Measurements from ENCODE around the gene ITGA8.

The ITGA8 gene

DNA sequence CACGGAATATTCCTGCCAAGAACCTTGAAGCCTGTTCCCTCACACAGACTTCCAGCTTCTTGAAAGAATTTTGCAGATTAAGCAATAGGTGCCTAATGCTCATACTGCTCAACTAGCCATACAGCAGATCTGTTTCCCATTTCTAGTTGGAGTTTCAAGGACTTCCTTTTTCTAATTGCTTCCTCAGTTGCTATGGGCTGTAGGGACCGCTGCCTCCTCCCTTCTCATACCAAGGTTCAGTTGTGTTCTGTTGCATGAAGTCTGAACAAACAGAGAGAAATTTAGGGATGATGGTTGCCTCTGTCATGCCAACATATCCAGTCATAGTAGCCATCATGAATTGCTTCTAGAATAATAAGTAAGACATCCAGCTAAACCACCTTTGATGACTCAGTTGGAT is 6.8 kb downstream of the ITGA8 start:
- CTCF ChIA-PET = no interaction called here

DNA sequence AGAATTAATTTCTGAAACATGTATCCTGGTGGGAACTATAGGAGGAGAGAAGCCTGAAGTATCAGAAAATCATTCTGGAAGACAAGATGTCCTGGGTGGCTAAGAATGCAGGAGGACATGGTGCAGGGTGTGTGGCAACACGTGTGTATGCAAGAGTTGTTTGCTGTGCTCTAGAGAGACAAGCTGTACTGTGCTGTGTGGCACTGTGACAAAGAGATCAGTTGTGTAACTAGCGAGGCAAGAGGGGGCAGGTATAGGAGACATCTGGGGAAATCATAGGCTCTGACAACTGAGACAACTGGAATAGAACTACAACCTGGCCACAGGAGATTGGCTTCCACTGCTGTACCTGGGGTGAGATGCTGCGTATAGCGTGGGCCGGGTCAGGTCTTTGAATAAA is 9.3 kb downstream of the ITGA8 start:
- Histone ChIP-seq H3K36me3 (ENCODE audit: control insufficient read depth in 4 of 4, insufficient read depth in 4 of 4, low read length in 3 of 4) (no peaks in the 10 kb centered on the region), H3K4me3 (ENCODE audit: control insufficient read depth in 1 of 7, extremely low read depth in 1 of 7, insufficient read depth in 4 of 7, low read depth in 2 of 7, low read length in 6 of 7) (no peak overlapping the region), H3K4me1 (ENCODE audit: control extremely low read depth in 1 of 4, control insufficient read depth in 4 of 4, insufficient read depth in 4 of 4, low read length in 3 of 4) (no peaks in the 10 kb centered on the region), H3K27me3 (replicated peaks in 2 of 5; ENCODE audit: control insufficient read depth in 4 of 5, insufficient read depth in 5 of 5, low read length in 4 of 5) (peaks cover 0 to 22% (median 8%) of the 10 kb centered on the region in 5 experiments), H3K9me3 (ENCODE audit: control extremely low read depth in 1 of 5, control insufficient read depth in 4 of 5, insufficient read depth in 2 of 5, low read depth in 1 of 5, low read length in 4 of 5) (no peaks in the 10 kb centered on the region), H3K27ac (ENCODE audit: insufficient read depth in 1 of 2, low read depth in 1 of 2, low read length in 2 of 2, poor library complexity in 1 of 2, severe bottlenecking in 2 of 2) (no peak overlapping the region)
- ChIA-PET CTCF (no interaction called here), POLR2A (no interaction called here)
- 90% methylated on average over 4 of the region's 5 CpGs for WGBS (ENCODE audit: insufficient coverage)
- DNase-seq = no peak

More for the DNA sequence above, 6.8 kb downstream of the ITGA8 start:
- H3K4me3 ChIP-seq (ENCODE audit: control insufficient read depth in 1 of 7, extremely low read depth in 1 of 7, insufficient read depth in 4 of 7, low read depth in 2 of 7, low read length in 6 of 7) = no peak overlapping the region
- WGBS (ENCODE audit: insufficient coverage) = 0% methylated on average over 1 of the region's 2 CpGs
- no peak overlapping the region for H3K27ac ChIP-seq (ENCODE audit: insufficient read depth in 1 of 2, low read depth in 1 of 2, low read length in 2 of 2, poor library complexity in 1 of 2, severe bottlenecking in 2 of 2)
- no peak for DNase-seq
- H3K36me3 ChIP-seq (ENCODE audit: control insufficient read depth in 4 of 4, insufficient read depth in 4 of 4, low read length in 3 of 4) = no peaks in the 10 kb centered on the region
- H3K4me1 ChIP-seq (ENCODE audit: control extremely low read depth in 1 of 4, control insufficient read depth in 4 of 4, insufficient read depth in 4 of 4, low read length in 3 of 4) = no peaks in the 10 kb centered on the region
- H3K27me3 ChIP-seq (replicated peaks in 2 of 5; ENCODE audit: control insufficient read depth in 4 of 5, insufficient read depth in 5 of 5, low read length in 4 of 5) = peaks cover 0 to 33% (median 12%) of the 10 kb centered on the region in 5 experiments
- POLR2A ChIA-PET = no interaction called here
- H3K9me3 ChIP-seq (ENCODE audit: control extremely low read depth in 1 of 5, control insufficient read depth in 4 of 5, insufficient read depth in 2 of 5, low read depth in 1 of 5, low read length in 4 of 5) = no peaks in the 10 kb centered on the region

DNA sequence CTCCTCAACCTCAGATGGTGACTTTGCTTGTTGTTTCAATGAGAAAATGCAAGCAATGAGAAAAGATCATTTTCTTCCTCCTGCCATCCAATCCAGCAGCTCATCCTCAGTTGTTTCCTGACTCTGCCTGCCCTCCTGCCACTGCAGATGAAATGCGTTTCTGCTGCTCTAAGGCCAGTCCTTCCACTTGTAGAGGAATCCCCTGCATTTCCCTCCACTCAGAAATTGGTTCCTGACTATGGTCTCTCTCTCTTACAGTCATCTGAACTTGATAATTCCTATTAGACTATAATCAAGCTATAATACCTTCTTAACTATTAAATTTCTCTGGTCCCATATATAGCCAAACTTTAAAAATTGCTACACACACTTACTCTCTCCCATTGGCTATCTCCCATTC is 14.4 kb downstream of the ITGA8 start:
- H3K4me1 ChIP-seq (ENCODE audit: control extremely low read depth in 1 of 4, control insufficient read depth in 4 of 4, insufficient read depth in 4 of 4, low read length in 3 of 4) = no peaks in the 10 kb centered on the region
- POLR2A ChIA-PET = no interaction called here
- no peak overlapping the region for H3K4me3 ChIP-seq (ENCODE audit: control insufficient read depth in 1 of 7, extremely low read depth in 1 of 7, insufficient read depth in 4 of 7, low read depth in 2 of 7, low read length in 6 of 7)
- no peaks in the 10 kb centered on the region for H3K36me3 ChIP-seq (ENCODE audit: control insufficient read depth in 4 of 4, insufficient read depth in 4 of 4, low read length in 3 of 4)
- peaks cover 0 to 2% (median 0%) of the 10 kb centered on the region in 5 experiments for H3K9me3 ChIP-seq (ENCODE audit: control extremely low read depth in 1 of 5, control insufficient read depth in 4 of 5, insufficient read depth in 2 of 5, low read depth in 1 of 5, low read length in 4 of 5)
- 89% methylated on average over 1 of the region's 1 CpG for WGBS (ENCODE audit: insufficient coverage)
- DNase-seq = no peak
- H3K27ac ChIP-seq (ENCODE audit: insufficient read depth in 1 of 2, low read depth in 1 of 2, low read length in 2 of 2, poor library complexity in 1 of 2, severe bottlenecking in 2 of 2) = no peak overlapping the region
- CTCF ChIA-PET = no interaction called here
- H3K27me3 ChIP-seq (replicated peaks in 2 of 5; ENCODE audit: control insufficient read depth in 4 of 5, insufficient read depth in 5 of 5, low read length in 4 of 5) = peaks cover 0 to 5% (median 2%) of the 10 kb centered on the region in 5 experiments

DNA sequence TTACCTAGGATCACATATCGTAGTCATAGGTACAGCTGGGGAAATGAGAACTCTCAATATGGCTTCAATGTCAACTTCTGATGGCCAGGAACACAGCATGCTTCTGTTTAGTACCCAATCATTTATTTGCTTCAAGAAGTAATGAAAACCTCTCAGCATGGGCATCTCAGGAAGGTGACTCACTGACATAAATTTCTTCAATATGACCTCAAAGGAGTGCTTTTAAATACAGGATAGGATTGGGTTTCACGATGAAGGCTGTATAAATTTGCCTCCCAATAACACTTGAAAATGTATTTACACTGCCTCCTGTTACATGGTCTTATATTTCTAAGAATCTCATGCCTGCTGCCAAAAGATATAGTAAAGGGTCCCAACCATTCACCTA is 15.1 kb downstream of the ITGA8 start:
- Histone ChIP-seq H3K27ac (ENCODE audit: insufficient read depth in 1 of 2, low read depth in 1 of 2, low read length in 2 of 2, poor library complexity in 1 of 2, severe bottlenecking in 2 of 2) (no peak overlapping the region), H3K9me3 (ENCODE audit: control extremely low read depth in 1 of 5, control insufficient read depth in 4 of 5, insufficient read depth in 2 of 5, low read depth in 1 of 5, low read length in 4 of 5) (peaks cover 0 to 2% (median 0%) of the 10 kb centered on the region in 5 experiments), H3K4me1 (ENCODE audit: control extremely low read depth in 1 of 4, control insufficient read depth in 4 of 4, insufficient read depth in 4 of 4, low read length in 3 of 4) (no peaks in the 10 kb centered on the region), H3K36me3 (ENCODE audit: control insufficient read depth in 4 of 4, insufficient read depth in 4 of 4, low read length in 3 of 4) (no peaks in the 10 kb centered on the region), H3K4me3 (ENCODE audit: control insufficient read depth in 1 of 7, extremely low read depth in 1 of 7, insufficient read depth in 4 of 7, low read depth in 2 of 7, low read length in 6 of 7) (no peak overlapping the region), H3K27me3 (replicated peaks in 2 of 5; ENCODE audit: control insufficient read depth in 4 of 5, insufficient read depth in 5 of 5, low read length in 4 of 5) (peaks cover 0 to 5% (median under 1%) of the 10 kb centered on the region in 5 experiments)
- no peak for DNase-seq
- ChIA-PET CTCF (no interaction called here), POLR2A (no interaction called here)
- WGBS (ENCODE audit: insufficient coverage) = 100% methylated on average over 1 of the region's 2 CpGs

DNA sequence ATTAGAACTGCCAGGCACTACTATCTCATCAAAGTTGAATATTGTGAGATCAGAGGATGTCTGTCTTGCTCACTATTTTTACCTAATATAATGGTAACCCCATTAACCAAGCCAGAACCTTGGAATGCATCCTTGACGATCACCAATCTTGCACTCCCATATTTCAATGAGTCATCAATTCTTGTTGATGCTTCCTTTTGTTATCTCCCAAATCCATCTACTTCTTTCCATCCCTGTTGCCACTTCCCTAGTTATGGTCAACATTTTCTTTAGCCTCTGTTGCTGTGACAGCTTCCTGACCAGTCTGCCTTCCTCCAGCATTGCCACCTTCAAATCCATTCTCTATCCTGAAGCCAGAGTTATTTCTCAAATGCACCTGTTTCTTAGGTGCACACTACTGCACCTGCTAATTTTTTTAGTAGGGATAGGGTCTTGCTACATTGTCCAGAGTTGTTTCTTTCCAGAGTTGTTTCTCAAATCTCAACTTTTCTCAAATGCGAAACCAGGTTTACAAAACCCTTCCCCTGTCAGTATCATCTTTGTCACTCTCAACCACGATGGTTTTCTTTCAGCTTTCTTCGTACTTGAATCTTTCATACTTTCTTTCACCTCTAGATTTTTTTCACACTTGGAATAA is 15.7 kb downstream of the ITGA8 start:
- CTCF ChIA-PET = no interaction called here
- Histone ChIP-seq H3K4me1 (ENCODE audit: control extremely low read depth in 1 of 4, control insufficient read depth in 4 of 4, insufficient read depth in 4 of 4, low read length in 3 of 4) (no peaks in the 10 kb centered on the region), H3K36me3 (ENCODE audit: control insufficient read depth in 4 of 4, insufficient read depth in 4 of 4, low read length in 3 of 4) (no peaks in the 10 kb centered on the region), H3K27ac (ENCODE audit: insufficient read depth in 1 of 2, low read depth in 1 of 2, low read length in 2 of 2, poor library complexity in 1 of 2, severe bottlenecking in 2 of 2) (no peak overlapping the region), H3K9me3 (ENCODE audit: control extremely low read depth in 1 of 5, control insufficient read depth in 4 of 5, insufficient read depth in 2 of 5, low read depth in 1 of 5, low read length in 4 of 5) (peaks cover 0 to 2% (median 0%) of the 10 kb centered on the region in 5 experiments), H3K4me3 (ENCODE audit: control insufficient read depth in 1 of 7, extremely low read depth in 1 of 7, insufficient read depth in 4 of 7, low read depth in 2 of 7, low read length in 6 of 7) (no peak overlapping the region), H3K27me3 (replicated peaks in 2 of 5; ENCODE audit: control insufficient read depth in 4 of 5, insufficient read depth in 5 of 5, low read length in 4 of 5) (peaks cover 0 to 5% (median 0%) of the 10 kb centered on the region in 5 experiments)
- no peak for DNase-seq
- POLR2A ChIA-PET = no interaction called here
- 100% methylated on average over 4 of the region's 4 CpGs for WGBS (ENCODE audit: insufficient coverage)

DNA sequence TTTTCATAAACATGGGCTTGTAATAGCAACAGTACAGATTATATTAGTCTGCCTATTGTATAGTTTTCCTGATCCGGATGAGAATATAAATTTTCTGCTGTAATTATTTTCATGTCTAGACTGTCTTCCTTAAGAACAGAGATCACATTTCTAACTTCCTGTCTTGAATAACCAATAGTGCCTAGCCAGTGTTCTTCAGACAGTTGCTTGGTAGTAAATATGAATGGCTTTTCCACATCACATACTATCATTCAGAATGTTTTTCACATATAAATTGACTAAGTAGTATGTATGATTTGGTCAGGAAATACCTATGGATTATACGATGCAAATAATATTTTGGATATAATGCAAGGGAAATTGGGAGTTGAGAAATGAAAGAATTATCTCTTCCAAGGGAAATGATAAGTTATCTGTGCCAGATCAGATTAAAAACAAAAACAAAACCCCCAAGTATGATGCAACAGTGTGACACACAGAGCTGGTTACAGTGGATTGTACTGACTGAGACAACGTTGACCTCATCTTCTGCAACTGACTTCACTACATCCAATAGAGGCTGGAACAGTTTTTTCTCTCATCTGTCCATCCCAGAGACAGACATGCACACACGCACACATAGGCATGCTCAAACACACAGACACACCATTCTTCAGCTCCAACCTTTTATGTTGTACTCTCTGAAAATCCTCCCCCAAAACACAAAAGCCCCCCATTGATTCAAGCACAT is 16.4 kb downstream of the ITGA8 start:
- Histone ChIP-seq H3K27ac (ENCODE audit: insufficient read depth in 1 of 2, low read depth in 1 of 2, low read length in 2 of 2, poor library complexity in 1 of 2, severe bottlenecking in 2 of 2) (no peak overlapping the region), H3K4me3 (ENCODE audit: control insufficient read depth in 1 of 7, extremely low read depth in 1 of 7, insufficient read depth in 4 of 7, low read depth in 2 of 7, low read length in 6 of 7) (no peak overlapping the region), H3K9me3 (ENCODE audit: control extremely low read depth in 1 of 5, control insufficient read depth in 4 of 5, insufficient read depth in 2 of 5, low read depth in 1 of 5, low read length in 4 of 5) (peaks cover 0 to 2% (median 0%) of the 10 kb centered on the region in 5 experiments), H3K4me1 (ENCODE audit: control extremely low read depth in 1 of 4, control insufficient read depth in 4 of 4, insufficient read depth in 4 of 4, low read length in 3 of 4) (no peaks in the 10 kb centered on the region), H3K36me3 (ENCODE audit: control insufficient read depth in 4 of 4, insufficient read depth in 4 of 4, low read length in 3 of 4) (no peaks in the 10 kb centered on the region), H3K27me3 (replicated peaks in 2 of 5; ENCODE audit: control insufficient read depth in 4 of 5, insufficient read depth in 5 of 5, low read length in 4 of 5) (peaks cover 0 to 5% (median 0%) of the 10 kb centered on the region in 5 experiments)
- 77% methylated on average over 2 of the region's 4 CpGs for WGBS (ENCODE audit: insufficient coverage)
- no peak for DNase-seq
- ChIA-PET POLR2A (no interaction called here), CTCF (no interaction called here)

DNA sequence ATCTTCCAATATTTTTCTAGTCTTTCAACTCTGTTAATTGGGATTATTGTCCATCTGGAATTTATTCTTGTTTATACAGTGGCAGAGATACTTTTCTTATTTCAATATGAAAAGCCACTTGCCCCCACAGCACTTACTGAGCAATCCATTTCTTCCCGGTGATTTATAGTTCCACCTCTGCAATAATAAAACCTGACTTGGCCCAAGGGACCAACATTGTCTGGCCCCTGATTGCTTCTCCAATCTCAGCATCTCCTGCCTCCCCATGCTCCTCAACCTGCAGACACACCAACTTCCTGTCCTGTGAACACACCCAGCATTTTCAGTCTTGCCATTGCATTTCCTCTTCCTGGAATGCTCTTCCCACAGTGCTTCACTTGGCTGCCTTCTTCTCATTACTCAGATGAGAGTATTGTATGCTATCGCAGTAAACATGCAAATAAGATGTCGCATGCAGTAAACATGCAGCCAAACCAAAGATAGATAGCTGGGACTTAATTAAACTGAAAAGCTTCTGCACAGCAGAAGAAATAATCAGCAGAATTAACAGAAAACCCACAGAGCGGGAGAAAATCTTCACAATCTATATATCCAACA is 19.5 kb downstream of the ITGA8 start:
- peaks cover 0 to 13% (median 2%) of the 10 kb centered on the region in 5 experiments for H3K27me3 ChIP-seq (replicated peaks in 2 of 5; ENCODE audit: control insufficient read depth in 4 of 5, insufficient read depth in 5 of 5, low read length in 4 of 5)
- ChIA-PET POLR2A (no interaction called here), CTCF (no interaction called here)
- no peak overlapping the region for H3K4me3 ChIP-seq (ENCODE audit: control insufficient read depth in 1 of 7, extremely low read depth in 1 of 7, insufficient read depth in 4 of 7, low read depth in 2 of 7, low read length in 6 of 7)
- no peak overlapping the region for H3K27ac ChIP-seq (ENCODE audit: insufficient read depth in 1 of 2, low read depth in 1 of 2, low read length in 2 of 2, poor library complexity in 1 of 2, severe bottlenecking in 2 of 2)
- H3K4me1 ChIP-seq (ENCODE audit: control extremely low read depth in 1 of 4, control insufficient read depth in 4 of 4, insufficient read depth in 4 of 4, low read length in 3 of 4) = no peaks in the 10 kb centered on the region
- WGBS (ENCODE audit: insufficient coverage) = 100% methylated on average over 2 of the region's 4 CpGs
- H3K36me3 ChIP-seq (ENCODE audit: control insufficient read depth in 4 of 4, insufficient read depth in 4 of 4, low read length in 3 of 4) = no peaks in the 10 kb centered on the region
- peaks cover 0 to 2% (median 0%) of the 10 kb centered on the region in 5 experiments for H3K9me3 ChIP-seq (ENCODE audit: control extremely low read depth in 1 of 5, control insufficient read depth in 4 of 5, insufficient read depth in 2 of 5, low read depth in 1 of 5, low read length in 4 of 5)
- DNase-seq = no peak

Data from common myeloid progenitor, CD34-positive (primary cell).